CD4-positive, CD25-positive, alpha-beta regulatory T cell (primary cell): ENCODE data around the gene SERPINI1. TPM values are rescaled to one million over a fixed set of nuclear protein-coding genes. Genes with fewer than 3 reads are reported as not detected.

Experiments
- ATAC-seq, 2 donors: fragments of 150-1000 bp; cut with Tn5 transposase; one replicate each; pipeline ENCODE4 v1.10.0; 2021; ENCODE audit warnings: low read depth in 2 of 2, moderate number of reproducible peaks in 2 of 2, moderate library complexity in 1 of 2
- DNase-seq, 3 donors: peaks; one replicate each; pipeline versions ENCODE4 v3.0.0 to v3.0.0-alpha.2; 2012 to 2022; ENCODE audit warnings: mixed read lengths in 1 of 3
- H3K27ac ChIP-seq: one replicate; pipeline ENCODE4 v1.7.0; 2013; ENCODE audit warnings: mild to moderate bottlenecking, low read length; ENCODE audit not compliant: insufficient read depth, poor library complexity, severe bottlenecking
- H3K27me3 ChIP-seq: one replicate; pipeline ENCODE4 v1.7.0; 2013; ENCODE audit warnings: low read length; ENCODE audit not compliant: control insufficient read depth, insufficient read depth
- H3K36me3 ChIP-seq: one replicate; pipeline ENCODE4 v1.7.0; 2013; ENCODE audit warnings: mild to moderate bottlenecking, low read length, moderate library complexity; ENCODE audit not compliant: control insufficient read depth, insufficient read depth
- H3K4me1 ChIP-seq: 2 replicates; pipeline ENCODE4 v1.7.0; 2013; ENCODE audit warnings: mild to moderate bottlenecking, low read length; ENCODE audit not compliant: insufficient read depth, control insufficient read depth, poor library complexity, severe bottlenecking
- H3K4me3 ChIP-seq: one replicate; pipeline ENCODE4 v1.7.0; 2013; ENCODE audit warnings: low read depth, mild to moderate bottlenecking, low read length, moderate library complexity
- H3K9me3 ChIP-seq, 2 experiments: 1 replicate in 1 of 2; 2 replicates in 1 of 2; pipeline ENCODE4 v1.7.0; 2013; ENCODE audit warnings: low read length in 2 of 2, mild to moderate bottlenecking in 1 of 2, moderate library complexity in 1 of 2; ENCODE audit not compliant: control insufficient read depth in 2 of 2
- H3K27ac Mint-ChIP-seq, 3 donors: one replicate each; pipeline ENCODE4 v1.8.0; 2020 to 2022; ENCODE audit warnings: mild to moderate bottlenecking in 3 of 3, mixed read lengths in 3 of 3, moderate library complexity in 2 of 3
- H3K27me3 Mint-ChIP-seq: one replicate; pipeline ENCODE4 v1.8.0; 2022; ENCODE audit warnings: mild to moderate bottlenecking, mixed read lengths
- H3K36me3 Mint-ChIP-seq: one replicate; pipeline ENCODE4 v1.8.0; 2020; ENCODE audit warnings: mixed read lengths
- H3K4me1 Mint-ChIP-seq, 4 donors: one replicate each; pipeline ENCODE4 v1.8.0; 2020 to 2022; ENCODE audit warnings: mixed read lengths in 4 of 4, mild to moderate bottlenecking in 1 of 4
- H3K4me3 Mint-ChIP-seq, 4 donors: one replicate each; pipeline ENCODE4 v1.8.0; 2020 to 2022; ENCODE audit warnings: mild to moderate bottlenecking in 4 of 4, mixed read lengths in 4 of 4, moderate library complexity in 3 of 4
- H3K9me3 Mint-ChIP-seq, 7 donors: one replicate each; pipeline ENCODE4 v1.8.0; 2020 to 2022; ENCODE audit warnings: mixed read lengths in 7 of 7, mild to moderate bottlenecking in 3 of 7, moderate library complexity in 2 of 7
- polyA plus RNA-seq, 4 donors: library from polyadenylated mRNA; unstranded; fragments of 300-500 nt; fragmentation: Illumina TruSeq; gene quantifications; one replicate each; pipeline ENCODE4 v1.2.3, GENCODE V29; 2021
- total RNA-seq: library from RNA; stranded (reverse); gene quantifications from one replicate; pipeline ENCODE4 v1.2.3, GENCODE V29; 2022

SERPINI1 gene
- total and polyA plus RNA-seq, 5 donors from 2014 or later: 2.4 to 17.8 (median 13.2) TPM

DNA sequence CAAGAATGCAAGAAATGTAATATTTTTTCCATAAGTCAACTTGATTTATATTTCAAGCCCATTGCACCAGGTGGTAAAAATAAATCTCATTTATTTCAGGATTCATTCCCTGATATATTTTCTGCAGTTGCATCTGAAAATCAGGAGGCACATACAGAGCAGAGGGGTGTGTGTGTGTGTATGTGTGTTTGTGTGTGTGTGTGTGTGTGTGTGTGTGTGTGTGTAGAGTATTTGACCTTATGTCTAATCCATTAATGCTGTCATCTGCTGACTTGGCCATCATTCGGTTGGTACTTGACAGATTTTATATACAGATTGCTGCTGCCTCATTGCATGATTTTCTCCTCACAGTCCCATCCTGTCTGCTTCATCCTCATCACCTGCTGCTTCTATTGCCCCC, 118.5 kb downstream of the SERPINI1 start:
- H3K4me3 ChIP-seq: no peak overlapping the region
- no peak for DNase-seq
- no peaks in the 10 kb centered on the region for H3K9me3 ChIP-seq
- Mint-ChIP-seq H3K9me3 (peaks cover 0 to 1% (median 0%) of the 10 kb centered on the region in 7 donors), H3K4me1 (no peaks in the 10 kb centered on the region), H3K27ac (no peak overlapping the region), H3K27me3 (no peaks in the 10 kb centered on the region), H3K4me3 (no peak overlapping the region), H3K36me3 (no peaks in the 10 kb centered on the region)
- H3K27me3 ChIP-seq: no peaks in the 10 kb centered on the region
- no peak for ATAC-seq
- H3K4me1 ChIP-seq: no peaks in the 10 kb centered on the region
- H3K36me3 ChIP-seq: no peaks in the 10 kb centered on the region
- H3K27ac ChIP-seq: no peak overlapping the region

DNA sequence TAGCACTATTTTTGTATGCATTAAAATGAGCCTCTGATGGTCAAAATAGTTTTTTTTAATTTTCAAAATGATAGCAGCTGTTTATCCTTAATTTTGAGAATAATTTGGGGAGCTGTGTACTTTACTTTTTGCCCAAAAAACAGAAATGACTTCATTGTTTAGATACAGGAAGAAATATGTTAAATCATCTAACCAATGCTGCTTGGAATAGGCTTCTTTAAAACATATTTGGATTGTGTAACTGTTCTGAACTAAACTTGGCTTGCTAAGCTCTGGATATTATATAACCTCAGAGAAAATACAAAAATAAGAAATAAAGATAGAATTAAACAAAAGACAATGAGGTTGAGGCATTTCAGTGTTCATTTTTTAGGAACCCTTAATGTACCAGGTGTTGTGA, 119.3 kb downstream of the SERPINI1 start:
- no peaks in the 10 kb centered on the region for H3K4me1 ChIP-seq
- H3K27me3 ChIP-seq: no peaks in the 10 kb centered on the region
- ATAC-seq (no peak), DNase-seq (no peak)
- no peaks in the 10 kb centered on the region for H3K4me1 Mint-ChIP-seq
- H3K27ac Mint-ChIP-seq: no peak overlapping the region
- no peaks in the 10 kb centered on the region for H3K36me3 Mint-ChIP-seq
- no peak overlapping the region for H3K4me3 ChIP-seq
- no peak overlapping the region for H3K27ac ChIP-seq
- H3K9me3 Mint-ChIP-seq: peaks cover 0 to 1% (median 0%) of the 10 kb centered on the region in 7 donors
- H3K4me3 Mint-ChIP-seq: no peak overlapping the region
- no peaks in the 10 kb centered on the region for H3K36me3 ChIP-seq
- no peaks in the 10 kb centered on the region for H3K9me3 ChIP-seq
- H3K27me3 Mint-ChIP-seq: no peaks in the 10 kb centered on the region

DNA sequence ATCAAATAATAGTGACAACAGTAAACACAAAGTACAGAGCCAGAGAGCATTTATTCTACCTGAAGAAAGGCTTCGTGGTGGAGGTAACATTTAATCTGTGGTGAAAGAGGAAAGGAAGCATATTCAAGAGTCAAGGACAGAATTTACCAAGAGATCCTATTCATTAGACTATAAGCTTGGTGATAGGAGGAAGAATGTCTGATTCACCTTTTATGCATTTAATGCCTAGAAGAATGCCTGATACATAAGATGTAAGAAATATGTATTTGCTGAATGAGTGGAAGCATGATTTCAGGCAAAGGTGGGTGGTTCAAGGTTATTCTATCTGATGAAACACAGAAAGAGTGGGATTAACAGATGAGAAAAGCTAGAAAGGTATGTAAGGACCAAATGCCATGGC, 119.8 kb downstream of the SERPINI1 start:
- DNase-seq (no peak), ATAC-seq (no peak)
- no peaks in the 10 kb centered on the region for H3K9me3 ChIP-seq
- Mint-ChIP-seq H3K4me1 (no peaks in the 10 kb centered on the region), H3K4me3 (no peak overlapping the region), H3K36me3 (no peaks in the 10 kb centered on the region), H3K9me3 (no peaks in the 10 kb centered on the region), H3K27me3 (no peaks in the 10 kb centered on the region), H3K27ac (no peak overlapping the region)
- no peaks in the 10 kb centered on the region for H3K27me3 ChIP-seq
- H3K36me3 ChIP-seq: no peaks in the 10 kb centered on the region
- H3K4me3 ChIP-seq: no peak overlapping the region
- H3K27ac ChIP-seq: no peak overlapping the region
- no peaks in the 10 kb centered on the region for H3K4me1 ChIP-seq

DNA sequence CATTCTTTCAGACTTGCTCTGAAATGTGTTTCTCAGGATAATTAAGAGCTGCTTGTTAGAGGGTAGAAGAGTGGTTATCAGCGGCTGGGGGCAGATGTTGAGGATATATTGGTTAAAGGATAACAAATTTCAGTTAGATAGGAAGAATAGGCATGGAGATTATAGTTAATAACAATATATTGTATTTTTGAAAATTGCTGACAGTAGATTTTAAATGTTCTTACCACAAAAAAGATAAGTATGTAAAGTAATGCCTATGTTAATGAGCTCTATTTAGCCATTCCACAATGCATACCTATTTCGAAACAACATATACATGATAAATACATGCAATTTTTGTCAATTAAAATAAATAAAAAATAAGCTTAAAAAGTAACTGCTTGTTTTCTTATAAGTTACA, 123.3 kb downstream of the SERPINI1 start:
- Mint-ChIP-seq H3K4me3 (no peak overlapping the region), H3K4me1 (no peaks in the 10 kb centered on the region), H3K36me3 (no peaks in the 10 kb centered on the region), H3K27ac (no peak overlapping the region), H3K9me3 (no peaks in the 10 kb centered on the region), H3K27me3 (no peaks in the 10 kb centered on the region)
- Histone ChIP-seq H3K27ac (no peak overlapping the region), H3K4me1 (no peaks in the 10 kb centered on the region), H3K36me3 (no peaks in the 10 kb centered on the region), H3K27me3 (peaks cover 2% of the 10 kb centered on the region), H3K4me3 (no peak overlapping the region), H3K9me3 (no peaks in the 10 kb centered on the region)
- DNase-seq (no peak), ATAC-seq (no peak)

DNA sequence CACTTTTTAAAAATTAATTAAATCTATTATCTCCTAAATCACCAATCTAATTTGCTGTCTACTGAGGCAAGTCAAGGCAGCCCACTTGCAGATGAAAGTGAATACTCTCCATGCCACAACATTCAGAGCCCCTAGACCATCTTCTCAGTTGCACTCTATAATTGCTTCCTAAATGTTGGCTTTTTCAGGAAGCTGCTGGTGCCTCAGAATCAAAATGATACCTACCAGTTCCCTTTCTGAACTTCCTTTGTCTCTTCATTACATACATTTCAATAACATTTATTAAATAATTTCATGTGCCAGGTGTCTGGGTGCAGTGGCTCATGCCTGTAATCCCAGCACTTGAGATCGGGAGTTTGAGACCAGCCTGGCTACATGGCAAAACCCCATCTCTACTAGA, 124.1 kb downstream of the SERPINI1 start:
- Mint-ChIP-seq H3K4me3 (no peak overlapping the region), H3K9me3 (no peaks in the 10 kb centered on the region), H3K4me1 (no peaks in the 10 kb centered on the region), H3K27me3 (no peaks in the 10 kb centered on the region), H3K36me3 (no peaks in the 10 kb centered on the region), H3K27ac (no peak overlapping the region)
- DNase-seq (no peak), ATAC-seq (no peak)
- Histone ChIP-seq H3K4me3 (no peak overlapping the region), H3K9me3 (no peaks in the 10 kb centered on the region), H3K27ac (no peak overlapping the region), H3K27me3 (peaks cover 2% of the 10 kb centered on the region), H3K4me1 (no peaks in the 10 kb centered on the region), H3K36me3 (no peaks in the 10 kb centered on the region)

DNA sequence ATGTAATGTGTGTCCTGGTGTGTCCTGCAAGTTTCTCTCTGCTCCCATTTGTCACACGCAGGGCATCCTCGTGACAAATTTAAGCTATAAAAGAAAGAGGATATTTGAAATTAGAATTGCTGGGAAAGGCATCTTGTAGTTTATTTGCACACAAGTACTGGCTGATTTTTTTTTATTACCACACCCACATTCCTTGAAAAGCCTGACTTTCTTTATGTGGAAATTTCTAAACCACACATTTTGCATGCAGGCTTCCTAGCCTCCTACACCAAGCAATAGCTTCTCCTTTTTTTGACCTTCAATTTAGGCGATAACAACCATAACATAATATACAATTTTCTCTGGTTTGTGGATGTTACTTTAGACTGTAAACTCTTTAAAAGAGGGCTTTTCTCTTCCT, 126.1 kb downstream of the SERPINI1 start:
- H3K4me3 ChIP-seq: no peak overlapping the region
- ATAC-seq: no peak
- H3K27me3 Mint-ChIP-seq: no peaks in the 10 kb centered on the region

DNA sequence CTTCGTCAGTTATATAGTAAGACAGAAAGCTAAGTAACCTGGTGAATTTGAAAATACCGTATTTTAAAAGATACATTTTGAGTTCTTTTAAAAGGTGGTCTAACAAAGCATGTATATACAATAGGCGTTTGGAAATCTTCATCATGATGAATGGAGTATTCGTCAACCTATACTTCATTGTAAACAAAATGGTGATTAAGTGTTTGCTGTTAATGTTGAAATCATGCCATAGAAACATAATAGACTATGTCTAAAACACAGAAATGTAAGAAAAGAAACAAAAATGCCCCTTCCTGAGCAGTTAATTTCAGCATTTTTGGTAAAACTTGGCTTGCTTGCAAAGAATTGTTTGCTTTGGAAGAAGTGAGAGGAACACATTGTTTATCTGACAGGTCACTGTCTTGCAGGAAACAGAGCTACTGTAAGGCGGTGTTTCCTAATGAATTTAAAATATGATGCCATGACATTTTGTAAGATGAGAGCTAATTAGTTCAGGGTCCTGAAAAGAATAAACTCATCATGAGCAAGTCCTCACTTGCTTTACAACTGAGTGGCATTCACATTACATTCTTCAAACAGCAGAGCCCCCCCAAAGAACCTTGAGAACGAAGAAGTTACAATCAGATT, 126.7 kb downstream of the SERPINI1 start:
- Mint-ChIP-seq H3K4me1 (no peaks in the 10 kb centered on the region), H3K27me3 (no peaks in the 10 kb centered on the region), H3K27ac (no peak overlapping the region), H3K9me3 (no peaks in the 10 kb centered on the region), H3K4me3 (no peak overlapping the region), H3K36me3 (no peaks in the 10 kb centered on the region)
- Histone ChIP-seq H3K36me3 (no peaks in the 10 kb centered on the region), H3K27ac (no peak overlapping the region), H3K9me3 (no peaks in the 10 kb centered on the region), H3K4me3 (no peak overlapping the region), H3K27me3 (peaks cover 2% of the 10 kb centered on the region), H3K4me1 (no peaks in the 10 kb centered on the region)
- DNase-seq: no peak
- no peak for ATAC-seq

More for the DNA sequence above, 126.1 kb downstream of the SERPINI1 start:
- Histone ChIP-seq H3K9me3 (no peaks in the 10 kb centered on the region), H3K27me3 (peaks cover 2% of the 10 kb centered on the region), H3K36me3 (no peaks in the 10 kb centered on the region), H3K27ac (no peak overlapping the region), H3K4me1 (no peaks in the 10 kb centered on the region)
- no peak overlapping the region for H3K4me3 Mint-ChIP-seq
- H3K4me1 Mint-ChIP-seq: no peaks in the 10 kb centered on the region
- no peaks in the 10 kb centered on the region for H3K9me3 Mint-ChIP-seq
- H3K27ac Mint-ChIP-seq: no peak overlapping the region
- no peaks in the 10 kb centered on the region for H3K36me3 Mint-ChIP-seq
- no peak for DNase-seq

DNA sequence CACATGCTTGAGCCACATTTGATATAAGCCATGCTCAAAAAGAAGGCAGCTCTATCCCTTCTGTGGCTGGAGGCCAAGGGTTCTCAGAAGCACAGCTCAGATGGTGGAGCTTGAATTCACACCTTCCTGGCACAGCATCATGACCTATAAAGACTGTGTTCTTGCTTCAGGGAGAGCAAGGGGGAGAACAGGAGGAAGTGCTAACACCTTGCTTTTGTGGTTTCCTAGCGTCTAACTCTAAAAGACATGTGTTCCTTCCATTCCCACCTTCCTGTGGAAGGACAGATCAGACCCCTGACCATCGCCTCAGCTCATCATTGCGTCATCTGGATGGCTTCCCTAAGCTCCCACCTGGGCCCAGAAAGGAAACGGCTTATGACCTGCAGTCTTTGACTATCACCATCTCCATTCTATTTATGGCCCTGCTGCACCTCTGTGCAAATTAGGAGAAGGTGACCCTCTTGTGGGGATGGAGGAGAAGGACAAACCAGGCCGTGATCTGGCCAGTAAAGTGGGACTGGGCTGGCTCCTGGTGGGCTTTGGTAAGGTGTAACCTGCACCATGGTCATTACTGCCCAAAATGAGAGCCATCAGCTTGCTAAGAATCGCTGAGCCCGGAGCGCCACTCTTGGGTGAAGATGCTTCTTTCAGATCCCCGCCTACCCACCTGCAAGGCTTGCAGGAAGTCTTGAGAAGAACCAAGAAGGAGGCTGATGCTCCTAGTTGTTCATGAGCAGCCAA, 128.5 kb downstream of the SERPINI1 start:
- H3K36me3 Mint-ChIP-seq: no peaks in the 10 kb centered on the region
- no peaks in the 10 kb centered on the region for H3K9me3 ChIP-seq
- ATAC-seq (no peak), DNase-seq (no peak)
- no peaks in the 10 kb centered on the region for H3K36me3 ChIP-seq
- peaks cover 2% of the 10 kb centered on the region for H3K27me3 ChIP-seq
- no peaks in the 10 kb centered on the region for H3K4me1 Mint-ChIP-seq
- no peaks in the 10 kb centered on the region for H3K4me1 ChIP-seq
- H3K4me3 ChIP-seq: no peak overlapping the region
- no peak overlapping the region for H3K4me3 Mint-ChIP-seq
- H3K27ac Mint-ChIP-seq: no peak overlapping the region
- no peaks in the 10 kb centered on the region for H3K9me3 Mint-ChIP-seq
- H3K27me3 Mint-ChIP-seq: no peaks in the 10 kb centered on the region
- no peak overlapping the region for H3K27ac ChIP-seq
